GM13976 (cell line): Measurements from ENCODE around the gene GFOD2.

Experiments used
- DNase-seq: peaks from one replicate; pipeline ENCODE4 v3.0.0; 2012; ENCODE audit warnings: low spot score
- CTCF ChIP-seq: IDR thresholded peaks from 2 replicates; pipeline ENCODE4 v1.5.1; 2012; ENCODE audit warnings: borderline replicate concordance, mild to moderate bottlenecking; ENCODE audit not compliant: insufficient read depth; ENCODE audit errors: extremely low read depth, missing control alignments, control extremely low read depth
- in situ Hi-C: fragments of 300-500 bp; cut with MboI; formaldehyde crosslinking; loops from one replicate; pipeline ENCODE4 v1.12.0; 2022; ENCODE audit warnings: low sequenced_read_pairs, mixed read lengths, inconsistent platforms; ENCODE audit not compliant: unreplicated experiment

Gene GFOD2

GRCh38 chr16:67648088-67648763, 70.9 kb downstream of the GFOD2 start:
- no peak for TF ChIP-seq CTCF
- no peak for DNase-seq

GRCh38 chr16:67647681-67648080, 71.4 kb downstream of the GFOD2 start:
- no peak for TF ChIP-seq CTCF
- in situ Hi-C loops, result loop anchor here (10.0 kb wide), 1 partner anchor 113 kb away; no protein-coding TSS in a partner anchor
- DNase-seq, result no peak

More at GRCh38 chr16:67648088-67648763, 70.9 kb downstream of the GFOD2 start:
- in situ Hi-C loops, result loop anchor here (10.0 kb wide), 1 partner anchor 113 kb away; no protein-coding TSS in a partner anchor

GRCh38 chr16:67647111-67647651, 71.9 kb downstream of the GFOD2 start:
- no peak for DNase-seq

GRCh38 chr16:67645397-67646121, 73.6 kb downstream of the GFOD2 start:
- in situ Hi-C loops, result loop anchor here (10.0 kb wide), 1 partner anchor 111 kb away; no protein-coding TSS in a partner anchor
- DNase-seq, result no peak
- no peak for TF ChIP-seq CTCF

More at GRCh38 chr16:67647111-67647651, 71.9 kb downstream of the GFOD2 start:
- in situ Hi-C loops, result loop anchor here (10.0 kb wide), 1 partner anchor 112 kb away; no protein-coding TSS in a partner anchor
- no peak for TF ChIP-seq CTCF

- TF ChIP-seq CTCF, result no peak
- in situ Hi-C loops, result loop anchor here (10.0 kb wide), 1 partner anchor 109 kb away; no protein-coding TSS in a partner anchor
- DNase-seq, result peak; percentile 34
Observed at GRCh38 chr16:67644038-67644437, 75.1 kb downstream of the GFOD2 start.

GRCh38 chr16:67641779-67642708, 77.1 kb downstream of the GFOD2 start:
- in situ Hi-C loops, result loop anchor here (10.0 kb wide), 1 partner anchor 107 kb away; no protein-coding TSS in a partner anchor
- no peak for DNase-seq
- TF ChIP-seq CTCF, result no peak
